OCI-LY1 (cell line): Measurements from ENCODE around the gene AUH.

Source experiments
- EZH2 ChIP-seq: fragments of 200-600 bp; sonication (generic), shearing (Covaris generic); IDR thresholded peaks from 2 replicates; pipeline ENCODE4 v1.8.0; 2017; ENCODE audit warnings: borderline replicate concordance, mixed run types, mild to moderate bottlenecking, antibody characterized with exemption, low read length, moderate library complexity, mixed read lengths
- TF ChIP-seq, protein P1 (sequence below): fragments of 200-600 bp; sonication (generic), shearing (Covaris generic); IDR thresholded peaks from 2 replicates; pipeline ENCODE4 v1.5.1; 2017; ENCODE audit warnings: mild to moderate bottlenecking, antibody characterized with exemption, low read length, moderate library complexity, mixed read lengths

DNA sequence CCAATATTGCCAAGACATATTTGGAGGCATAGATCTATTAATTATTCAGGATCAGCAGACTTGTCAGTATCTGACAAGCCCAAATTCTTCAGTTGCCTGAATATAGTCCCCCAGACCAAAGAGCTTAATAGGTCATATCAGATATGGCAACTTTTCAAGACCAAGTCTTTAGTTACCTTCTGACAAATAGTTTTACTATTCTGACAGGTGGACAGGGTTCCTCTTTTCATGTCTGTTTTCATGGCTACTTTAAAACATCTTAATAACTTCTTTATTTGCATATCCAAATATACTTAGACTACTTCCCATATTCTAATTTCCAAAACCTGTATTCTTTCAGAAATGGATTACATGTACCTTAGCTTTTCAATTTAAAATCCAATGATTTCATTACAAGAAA is 65.4 kb downstream of the AUH start:
- TF ChIP-seq, protein P1, sequence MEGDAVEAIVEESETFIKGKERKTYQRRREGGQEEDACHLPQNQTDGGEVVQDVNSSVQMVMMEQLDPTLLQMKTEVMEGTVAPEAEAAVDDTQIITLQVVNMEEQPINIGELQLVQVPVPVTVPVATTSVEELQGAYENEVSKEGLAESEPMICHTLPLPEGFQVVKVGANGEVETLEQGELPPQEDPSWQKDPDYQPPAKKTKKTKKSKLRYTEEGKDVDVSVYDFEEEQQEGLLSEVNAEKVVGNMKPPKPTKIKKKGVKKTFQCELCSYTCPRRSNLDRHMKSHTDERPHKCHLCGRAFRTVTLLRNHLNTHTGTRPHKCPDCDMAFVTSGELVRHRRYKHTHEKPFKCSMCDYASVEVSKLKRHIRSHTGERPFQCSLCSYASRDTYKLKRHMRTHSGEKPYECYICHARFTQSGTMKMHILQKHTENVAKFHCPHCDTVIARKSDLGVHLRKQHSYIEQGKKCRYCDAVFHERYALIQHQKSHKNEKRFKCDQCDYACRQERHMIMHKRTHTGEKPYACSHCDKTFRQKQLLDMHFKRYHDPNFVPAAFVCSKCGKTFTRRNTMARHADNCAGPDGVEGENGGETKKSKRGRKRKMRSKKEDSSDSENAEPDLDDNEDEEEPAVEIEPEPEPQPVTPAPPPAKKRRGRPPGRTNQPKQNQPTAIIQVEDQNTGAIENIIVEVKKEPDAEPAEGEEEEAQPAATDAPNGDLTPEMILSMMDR, result no peak
- TF ChIP-seq EZH2, result no peak
